SK-N-SH (cell line): Measurements from ENCODE around the gene SLC66A2.

Experiments used
- EP300 ChIP-seq, 2 experiments: IDR thresholded peaks; 2 replicates each; pipeline versions ENCODE4 v1.4.0 to v1.6.1; 2012; ENCODE audit warnings: borderline replicate concordance in 1 of 2, low read depth in 1 of 2, low read length in 1 of 2
- POLR2AphosphoS5 ChIP-seq: IDR thresholded peaks from 2 replicates; pipeline ENCODE4 v1.6.1; 2012; ENCODE audit warnings: low read depth, low read length
- RFX5 ChIP-seq: IDR thresholded peaks from 2 replicates; pipeline ENCODE4 v1.6.1; 2012; ENCODE audit warnings: mild to moderate bottlenecking, improper control_type of control experiment, low read length
- TCF12 ChIP-seq: IDR thresholded peaks from 2 replicates; pipeline ENCODE4 v1.4.0; 2012
- TF ChIP-seq, protein P1 (sequence below): fragments of 200-600 bp; sonication (generic); IDR thresholded peaks from 2 replicates; pipeline ENCODE4 v1.6.1; 2017; ENCODE audit warnings: antibody characterized with exemption, mild to moderate bottlenecking, moderate library complexity
- TF ChIP-seq, protein P2 (sequence below): IDR thresholded peaks from 2 replicates; pipeline ENCODE4 v1.6.1; 2012; ENCODE audit warnings: mild to moderate bottlenecking, low read depth, low read length, moderate library complexity

DNA sequence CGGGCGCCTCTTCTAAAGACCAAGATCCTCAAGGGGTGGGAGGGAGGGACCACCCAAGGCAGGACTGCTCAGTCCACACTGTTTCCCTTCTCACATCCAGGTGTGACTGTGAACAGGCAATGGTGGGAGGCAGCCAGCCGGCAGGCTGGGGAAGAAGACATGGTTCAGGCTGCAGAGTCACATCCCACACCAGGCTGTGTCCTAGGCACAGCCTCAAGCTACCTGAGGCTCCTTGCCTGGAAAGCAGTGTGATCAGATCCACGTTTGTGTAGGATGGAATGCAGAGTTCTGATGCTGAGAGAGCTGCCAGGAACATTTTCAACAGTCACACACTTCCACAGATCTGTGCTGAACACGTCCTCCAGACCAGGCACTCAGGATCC, 16.4 kb downstream of the SLC66A2 start:
- TF ChIP-seq, protein P1, sequence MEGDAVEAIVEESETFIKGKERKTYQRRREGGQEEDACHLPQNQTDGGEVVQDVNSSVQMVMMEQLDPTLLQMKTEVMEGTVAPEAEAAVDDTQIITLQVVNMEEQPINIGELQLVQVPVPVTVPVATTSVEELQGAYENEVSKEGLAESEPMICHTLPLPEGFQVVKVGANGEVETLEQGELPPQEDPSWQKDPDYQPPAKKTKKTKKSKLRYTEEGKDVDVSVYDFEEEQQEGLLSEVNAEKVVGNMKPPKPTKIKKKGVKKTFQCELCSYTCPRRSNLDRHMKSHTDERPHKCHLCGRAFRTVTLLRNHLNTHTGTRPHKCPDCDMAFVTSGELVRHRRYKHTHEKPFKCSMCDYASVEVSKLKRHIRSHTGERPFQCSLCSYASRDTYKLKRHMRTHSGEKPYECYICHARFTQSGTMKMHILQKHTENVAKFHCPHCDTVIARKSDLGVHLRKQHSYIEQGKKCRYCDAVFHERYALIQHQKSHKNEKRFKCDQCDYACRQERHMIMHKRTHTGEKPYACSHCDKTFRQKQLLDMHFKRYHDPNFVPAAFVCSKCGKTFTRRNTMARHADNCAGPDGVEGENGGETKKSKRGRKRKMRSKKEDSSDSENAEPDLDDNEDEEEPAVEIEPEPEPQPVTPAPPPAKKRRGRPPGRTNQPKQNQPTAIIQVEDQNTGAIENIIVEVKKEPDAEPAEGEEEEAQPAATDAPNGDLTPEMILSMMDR, result no peak
- TF ChIP-seq TCF12 (no peak), EP300 (IDR thresholded peaks at IDR 0.05; ENCODE audit: borderline replicate concordance in 1 of 2, low read depth in 1 of 2, low read length in 1 of 2) (no peak), RFX5 (no peak), POLR2AphosphoS5 (no peak)
- TF ChIP-seq, protein P2, sequence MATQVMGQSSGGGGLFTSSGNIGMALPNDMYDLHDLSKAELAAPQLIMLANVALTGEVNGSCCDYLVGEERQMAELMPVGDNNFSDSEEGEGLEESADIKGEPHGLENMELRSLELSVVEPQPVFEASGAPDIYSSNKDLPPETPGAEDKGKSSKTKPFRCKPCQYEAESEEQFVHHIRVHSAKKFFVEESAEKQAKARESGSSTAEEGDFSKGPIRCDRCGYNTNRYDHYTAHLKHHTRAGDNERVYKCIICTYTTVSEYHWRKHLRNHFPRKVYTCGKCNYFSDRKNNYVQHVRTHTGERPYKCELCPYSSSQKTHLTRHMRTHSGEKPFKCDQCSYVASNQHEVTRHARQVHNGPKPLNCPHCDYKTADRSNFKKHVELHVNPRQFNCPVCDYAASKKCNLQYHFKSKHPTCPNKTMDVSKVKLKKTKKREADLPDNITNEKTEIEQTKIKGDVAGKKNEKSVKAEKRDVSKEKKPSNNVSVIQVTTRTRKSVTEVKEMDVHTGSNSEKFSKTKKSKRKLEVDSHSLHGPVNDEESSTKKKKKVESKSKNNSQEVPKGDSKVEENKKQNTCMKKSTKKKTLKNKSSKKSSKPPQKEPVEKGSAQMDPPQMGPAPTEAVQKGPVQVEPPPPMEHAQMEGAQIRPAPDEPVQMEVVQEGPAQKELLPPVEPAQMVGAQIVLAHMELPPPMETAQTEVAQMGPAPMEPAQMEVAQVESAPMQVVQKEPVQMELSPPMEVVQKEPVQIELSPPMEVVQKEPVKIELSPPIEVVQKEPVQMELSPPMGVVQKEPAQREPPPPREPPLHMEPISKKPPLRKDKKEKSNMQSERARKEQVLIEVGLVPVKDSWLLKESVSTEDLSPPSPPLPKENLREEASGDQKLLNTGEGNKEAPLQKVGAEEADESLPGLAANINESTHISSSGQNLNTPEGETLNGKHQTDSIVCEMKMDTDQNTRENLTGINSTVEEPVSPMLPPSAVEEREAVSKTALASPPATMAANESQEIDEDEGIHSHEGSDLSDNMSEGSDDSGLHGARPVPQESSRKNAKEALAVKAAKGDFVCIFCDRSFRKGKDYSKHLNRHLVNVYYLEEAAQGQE, result no peak
